HFFc6 (cell line): ENCODE measurements around the gene KCNAB1. TPM values are rescaled to one million over a fixed set of nuclear protein-coding genes. Genes with fewer than 3 reads are reported as not detected.

ENCODE experiments used
- DNase-seq: peaks from one replicate; pipeline ENCODE4 v3.0.0-alpha.2; 2018
- H3K27ac Mint-ChIP-seq: 2 replicates; pipeline ENCODE4 v1.8.0; 2020; ENCODE audit warnings: mild to moderate bottlenecking, mixed read lengths
- H3K27me3 Mint-ChIP-seq: 2 replicates; pipeline ENCODE4 v1.8.0; 2021; ENCODE audit warnings: mild to moderate bottlenecking, moderate library complexity, mixed read lengths; ENCODE audit not compliant: insufficient read depth
- H3K36me3 Mint-ChIP-seq: 2 replicates; pipeline ENCODE4 v1.8.0; 2021; ENCODE audit warnings: low read depth, mixed read lengths
- H3K4me1 Mint-ChIP-seq: 2 replicates; pipeline ENCODE4 v1.8.0; 2020; ENCODE audit warnings: low read depth, mixed read lengths
- H3K4me3 Mint-ChIP-seq: 2 replicates; pipeline ENCODE4 v1.8.0; 2020; ENCODE audit warnings: mild to moderate bottlenecking, moderate library complexity, mixed read lengths
- H3K9me3 Mint-ChIP-seq: 2 replicates; pipeline ENCODE4 v1.8.0; 2020; ENCODE audit warnings: mild to moderate bottlenecking, mixed read lengths
- total RNA-seq, 6 experiments: library from RNA; stranded (reverse); fragmentation: NEBNext Ultra II Directional; extraction: Animal tissue kit (Norgen Biotek cat#: 25700); gene quantifications; 2 replicates in 1 of 6; 3 replicates in 5 of 6; pipeline ENCODE4 v1.2.3, GENCODE V29; 2021
- TF ChIP-seq, protein P1 (sequence below): fragments of 200-600 bp; sonication (generic); IDR thresholded peaks from 2 replicates; pipeline ENCODE4 v1.5.0; 2021; ENCODE audit warnings: antibody characterized with exemption, mild to moderate bottlenecking

Gene KCNAB1
- total RNA-seq, 6 experiments from 2014 or later: not detected

- peak; percentile 21 for DNase-seq
Observed at GRCh38 chr3:156317462-156318074, 197.2 kb downstream of the KCNAB1 start.

DNA sequence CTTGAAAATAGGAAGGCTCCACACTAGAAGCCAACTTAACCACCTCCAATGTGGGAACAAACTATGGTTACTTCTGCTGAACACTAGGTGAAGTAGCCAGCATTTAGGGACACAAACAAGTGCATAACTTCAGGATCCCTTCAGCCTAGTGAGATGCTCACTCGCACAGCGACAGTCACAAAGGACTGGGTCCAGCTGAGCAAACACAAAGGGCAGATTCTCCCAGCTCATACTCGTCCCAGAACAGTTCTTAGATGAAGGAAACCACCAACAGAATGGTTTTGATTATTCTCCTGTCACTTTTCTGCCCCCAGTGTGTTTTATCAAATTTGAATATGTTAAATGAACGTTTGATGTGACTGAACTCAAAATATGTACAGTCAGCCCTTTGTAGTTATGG is 201.6 kb downstream of the KCNAB1 start:
- Mint-ChIP-seq H3K9me3 (no peaks in the 10 kb centered on the region), H3K27me3 (no peaks in the 10 kb centered on the region; the same call in 1 of the 2 replicates), H3K4me3 (no peak overlapping the region), H3K4me1 (peaks cover 11% of the 10 kb centered on the region), H3K36me3 (no peaks in the 10 kb centered on the region), H3K27ac (no peak overlapping the region)
- TF ChIP-seq, protein P1, sequence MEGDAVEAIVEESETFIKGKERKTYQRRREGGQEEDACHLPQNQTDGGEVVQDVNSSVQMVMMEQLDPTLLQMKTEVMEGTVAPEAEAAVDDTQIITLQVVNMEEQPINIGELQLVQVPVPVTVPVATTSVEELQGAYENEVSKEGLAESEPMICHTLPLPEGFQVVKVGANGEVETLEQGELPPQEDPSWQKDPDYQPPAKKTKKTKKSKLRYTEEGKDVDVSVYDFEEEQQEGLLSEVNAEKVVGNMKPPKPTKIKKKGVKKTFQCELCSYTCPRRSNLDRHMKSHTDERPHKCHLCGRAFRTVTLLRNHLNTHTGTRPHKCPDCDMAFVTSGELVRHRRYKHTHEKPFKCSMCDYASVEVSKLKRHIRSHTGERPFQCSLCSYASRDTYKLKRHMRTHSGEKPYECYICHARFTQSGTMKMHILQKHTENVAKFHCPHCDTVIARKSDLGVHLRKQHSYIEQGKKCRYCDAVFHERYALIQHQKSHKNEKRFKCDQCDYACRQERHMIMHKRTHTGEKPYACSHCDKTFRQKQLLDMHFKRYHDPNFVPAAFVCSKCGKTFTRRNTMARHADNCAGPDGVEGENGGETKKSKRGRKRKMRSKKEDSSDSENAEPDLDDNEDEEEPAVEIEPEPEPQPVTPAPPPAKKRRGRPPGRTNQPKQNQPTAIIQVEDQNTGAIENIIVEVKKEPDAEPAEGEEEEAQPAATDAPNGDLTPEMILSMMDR: no peak
- DNase-seq: no peak

More at GRCh38 chr3:156317462-156318074, 197.2 kb downstream of the KCNAB1 start:
- Mint-ChIP-seq H3K27me3 (no peaks in the 10 kb centered on the region; the same call in none of the 2 replicates), H3K4me1 (peaks cover 11% of the 10 kb centered on the region), H3K9me3 (no peaks in the 10 kb centered on the region), H3K4me3 (no peak overlapping the region), H3K27ac (no peak overlapping the region), H3K36me3 (no peaks in the 10 kb centered on the region)
- TF ChIP-seq, protein P1: no peak

GRCh38 chr3:156323466-156323865 is 203.1 kb downstream of the KCNAB1 start:
- DNase-seq: peak; percentile 2
- H3K36me3 Mint-ChIP-seq: no peaks in the 10 kb centered on the region
- no peak overlapping the region for H3K27ac Mint-ChIP-seq
- no peaks in the 10 kb centered on the region for H3K9me3 Mint-ChIP-seq
- peaks cover 2% of the 10 kb centered on the region; the same call in 1 of the 2 replicates for H3K27me3 Mint-ChIP-seq
- no peak overlapping the region for H3K4me3 Mint-ChIP-seq
- TF ChIP-seq, protein P1: no peak
- H3K4me1 Mint-ChIP-seq: no peaks in the 10 kb centered on the region

- H3K27me3 Mint-ChIP-seq: peaks cover 8% of the 10 kb centered on the region
Observed at GRCh38 chr3:156330415-156330814, 210.0 kb downstream of the KCNAB1 start.

DNA sequence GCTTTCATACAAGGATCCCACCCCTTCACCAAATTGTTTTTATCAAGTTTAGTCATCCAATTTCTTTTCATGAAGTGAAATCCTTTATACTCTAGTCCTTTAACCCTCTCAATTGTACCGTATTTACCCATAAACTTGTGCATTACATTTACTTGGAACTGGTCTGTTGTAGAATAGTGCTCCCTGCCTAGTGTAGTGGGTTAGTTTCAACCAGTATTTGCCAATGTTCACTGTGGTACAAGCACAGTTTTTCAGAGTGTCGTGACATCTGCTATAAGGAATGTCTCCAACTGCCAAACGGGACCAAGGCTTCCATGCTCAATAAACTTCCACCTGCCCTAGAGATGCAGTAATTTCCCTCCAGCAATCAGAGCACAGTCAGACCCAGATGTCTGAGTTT is 211.9 kb downstream of the KCNAB1 start:
- Mint-ChIP-seq H3K27ac (no peak overlapping the region), H3K9me3 (no peaks in the 10 kb centered on the region), H3K36me3 (no peaks in the 10 kb centered on the region), H3K27me3 (peaks cover 12% of the 10 kb centered on the region), H3K4me1 (no peaks in the 10 kb centered on the region), H3K4me3 (no peak overlapping the region)
- no peak for DNase-seq
- TF ChIP-seq, protein P1: no peak

More at GRCh38 chr3:156330415-156330814, 210.0 kb downstream of the KCNAB1 start:
- DNase-seq: no peak
- Mint-ChIP-seq H3K27ac (no peak overlapping the region), H3K4me3 (no peak overlapping the region), H3K36me3 (no peaks in the 10 kb centered on the region), H3K4me1 (no peaks in the 10 kb centered on the region), H3K9me3 (no peaks in the 10 kb centered on the region)
- TF ChIP-seq, protein P1: no peak
